K562 (cell line): ENCODE results near the gene TMEM131L. TPM values are rescaled to one million over a fixed set of nuclear protein-coding genes. Genes with fewer than 3 reads are reported as not detected.
A peak's percentile ranks its signal among the peaks of the same experiment; 100 is the strongest.

ENCODE experiments used
- ATAC-seq: fragments of 200-7000 bp; cut with Tn5 transposase; 3 replicates; pipeline ENCODE4 v1.9.1; 2020; ENCODE audit warnings: moderate library complexity
- BruUV-seq: library from RNA; stranded (reverse); fragments of 400-500 nt; replicated peaks from 2 replicates; lab custom pipeline; 2021; lab: Mats Ljungman, UMichigan
- CTCF ChIA-PET: fragments of 300-600 bp; formaldehyde crosslinking; extraction: SDS; loops from one replicate; lab custom pipeline; 2021; ENCODE audit warnings: low intra/inter-chr PET ratio; lab: Yijun Ruan, JAX
- POLR2A ChIA-PET: fragments of 300-600, 350-650 bp; sonication (Branson Sonifier 250); formaldehyde crosslinking; extraction: SDS; loops from one replicate; lab custom pipeline; 2021; ENCODE audit warnings: antibody characterized with exemption, inconsistent platforms; lab: Yijun Ruan, JAX
- DNase-seq, 4 experiments: peaks; one replicate each; pipeline versions ENCODE4 v3.0.0 to v3.0.0-alpha.2; 2011 to 2018; ENCODE audit warnings: low spot score in 3 of 4, mixed read lengths in 3 of 4; ENCODE audit errors: extremely low read depth in 1 of 4
- FAIRE-seq: peaks from 2 replicates; lab custom pipeline; 2011; peaks lifted over from hg19 to GRCh38; lab: Jason Lieb, UNC
- H2AFZ ChIP-seq: 2 replicates; pipeline ENCODE4 v1.6.0; 2011; ENCODE audit warnings: low read depth, low read length, control low read depth, inconsistent platforms
- H3K27ac ChIP-seq: fragments of 200-600 bp; 3 replicates; pipeline ENCODE4 v1.8.0; 2011; ENCODE audit warnings: low read depth, mild to moderate bottlenecking, control low read depth, inconsistent platforms, low read length, moderate library complexity, mixed read lengths; ENCODE audit errors: extremely low read depth
- H3K27me3 ChIP-seq, 2 experiments: fragments of 300-600 bp in 1 of 2; 2 replicates in 1 of 2; 3 replicates in 1 of 2; pipeline versions ENCODE4 v1.6.0 to v1.8.0; 2011; ENCODE audit warnings: inconsistent platforms in 2 of 2, low read length in 2 of 2, mild to moderate bottlenecking in 1 of 2, mixed read lengths in 1 of 2, moderate library complexity in 1 of 2; ENCODE audit not compliant: control insufficient read depth in 2 of 2, insufficient read depth in 2 of 2
- H3K36me3 ChIP-seq: fragments of 300-600 bp; 3 replicates; pipeline ENCODE4 v1.8.0; 2011; ENCODE audit warnings: mild to moderate bottlenecking, low read length, inconsistent platforms; ENCODE audit not compliant: control insufficient read depth, insufficient read depth
- H3K4me1 ChIP-seq, 2 experiments: fragments of 200-600 bp in 1 of 2; replicated peaks in 1 of 2; 2 replicates in 1 of 2; 3 replicates in 1 of 2; pipeline versions ENCODE4 v1.5.1 to v1.8.0; 2011; ENCODE audit warnings: inconsistent platforms in 2 of 2, low read length in 2 of 2, mild to moderate bottlenecking in 1 of 2, mixed read lengths in 1 of 2, moderate library complexity in 1 of 2; ENCODE audit not compliant: control insufficient read depth in 2 of 2, insufficient read depth in 2 of 2
- H3K4me2 ChIP-seq: 2 replicates; pipeline ENCODE4 v1.6.1; 2011; ENCODE audit warnings: low read length, control low read depth, inconsistent platforms, mixed read lengths; ENCODE audit not compliant: insufficient read depth
- H3K4me3 ChIP-seq: fragments of 200-600 bp; sonication (generic), shearing (Covaris generic); 2 replicates; pipeline ENCODE4 v1.5.1; 2016; ENCODE audit warnings: control low read depth, inconsistent platforms
- H3K79me2 ChIP-seq: fragments of 200-600 bp; 3 replicates; pipeline ENCODE4 v1.8.0; 2011; ENCODE audit warnings: low read length, inconsistent platforms; ENCODE audit not compliant: control insufficient read depth, insufficient read depth
- H3K9ac ChIP-seq, 2 experiments: 2 replicates each; pipeline versions ENCODE4 v1.6.0 to v1.6.1; 2011; ENCODE audit warnings: low read depth in 2 of 2, low read length in 2 of 2, control low read depth in 1 of 2, inconsistent platforms in 1 of 2, mild to moderate bottlenecking in 1 of 2, mixed read lengths in 1 of 2; ENCODE audit not compliant: insufficient read depth in 1 of 2
- H3K9me1 ChIP-seq: one replicate; pipeline ENCODE4 v1.6.0; 2011; ENCODE audit warnings: inconsistent platforms, mild to moderate bottlenecking, low read length, moderate library complexity; ENCODE audit not compliant: control insufficient read depth, insufficient read depth
- H3K9me3 ChIP-seq: replicated peaks from 2 replicates; pipeline ENCODE4 v1.5.1; 2011; ENCODE audit warnings: low read depth, low read length, inconsistent platforms; ENCODE audit not compliant: control insufficient read depth, insufficient read depth
- H4K20me1 ChIP-seq: replicated peaks from 2 replicates; pipeline ENCODE4 v1.6.1; 2011; ENCODE audit warnings: low read length, inconsistent platforms, mixed read lengths; ENCODE audit not compliant: control insufficient read depth, insufficient read depth
- ARID1B ChIP-seq: fragments of 450-650 bp; IDR thresholded peaks from 2 replicates; pipeline ENCODE4 v1.6.1; 2016; ENCODE audit warnings: antibody characterized with exemption, mild to moderate bottlenecking, inconsistent platforms
- BDP1 ChIP-seq: IDR thresholded peaks from 3 replicates; pipeline ENCODE4 v1.6.1; 2011; ENCODE audit not compliant: insufficient read length, insufficient read depth
- CBFA2T2 ChIP-seq: fragments of 450-650 bp; conservative IDR thresholded peaks from 2 replicates; pipeline ENCODE4 v1.6.1; 2017; ENCODE audit warnings: mild to moderate bottlenecking
- CBFA2T3 ChIP-seq: fragments of 450-650 bp; IDR thresholded peaks from 2 replicates; pipeline ENCODE4 v1.6.1; 2017
- CGGBP1 ChIP-seq: fragments of 250-450 bp; sonication (Bioruptor Pico); IDR thresholded peaks from 2 replicates; pipeline ENCODE4 v1.9.0; 2021; ENCODE audit warnings: mild to moderate bottlenecking
- E2F5 ChIP-seq: sonication (generic); formaldehyde crosslinking; IDR thresholded peaks from 2 replicates; pipeline ENCODE4 v1.8.0; 2022; ENCODE audit warnings: mild to moderate bottlenecking, missing genetic modification reagents
- ETV6 ChIP-seq, 3 experiments: fragments of 150-350 bp in 1 of 3; sonication (generic) in 1 of 3; formaldehyde crosslinking in 1 of 3; IDR thresholded peaks; 2 replicates each; pipeline versions ENCODE4 v1.6.1 to v1.8.0; 2014 to 2022; ENCODE audit warnings: borderline replicate concordance in 2 of 3, low read depth in 2 of 3, antibody characterized with exemption in 1 of 3, low read length in 1 of 3, mild to moderate bottlenecking in 1 of 3, missing genetic modification reagents in 1 of 3
- HCFC1 ChIP-seq: IDR thresholded peaks from 2 replicates; pipeline ENCODE4 v1.6.1; 2012; ENCODE audit warnings: low read depth, low read length, improper control_type of control experiment
- MECOM ChIP-seq: fragments of 250-450 bp; sonication (Bioruptor Pico); IDR thresholded peaks from 2 replicates; pipeline ENCODE4 v1.8.0; 2022; ENCODE audit warnings: inconsistent platforms
- MXI1 ChIP-seq: IDR thresholded peaks from 2 replicates; pipeline ENCODE4 v1.6.1; 2011; ENCODE audit warnings: low read depth, mild to moderate bottlenecking, improper control_type of control experiment, low read length
- NFIC ChIP-seq: fragments of 450-650 bp; IDR thresholded peaks from 2 replicates; pipeline ENCODE4 v1.6.1; 2017; ENCODE audit warnings: mild to moderate bottlenecking, inconsistent platforms
- NR2C1 ChIP-seq, 2 experiments: fragments of 450-650 bp; IDR thresholded peaks; 2 replicates each; pipeline ENCODE4 v1.6.1; 2017; ENCODE audit warnings: mild to moderate bottlenecking in 2 of 2, antibody characterized with exemption in 1 of 2, inconsistent platforms in 1 of 2, missing compliant biosample characterization in 1 of 2, missing genetic modification characterization in 1 of 2
- POLR3G ChIP-seq: IDR thresholded peaks from 2 replicates; pipeline ENCODE4 v1.6.1; 2011; ENCODE audit not compliant: insufficient read length, insufficient replicate concordance; ENCODE audit errors: extremely low read depth
- PRMT5 ChIP-seq: sonication (generic); formaldehyde crosslinking; IDR thresholded peaks from 2 replicates; pipeline ENCODE4 v1.5.0; 2020; ENCODE audit warnings: missing genetic modification reagents
- STAT5A ChIP-seq: IDR thresholded peaks from 2 replicates; pipeline ENCODE4 v1.6.1; 2012; ENCODE audit warnings: low read length, inconsistent platforms, borderline replicate concordance
- TCF3 ChIP-seq: sonication (generic); formaldehyde crosslinking; IDR thresholded peaks from 2 replicates; pipeline ENCODE4 v1.4.0; 2020; ENCODE audit warnings: mild to moderate bottlenecking, missing genetic modification reagents
- TEAD4 ChIP-seq, 2 experiments: sonication (generic) in 1 of 2; formaldehyde crosslinking in 1 of 2; IDR thresholded peaks; 2 replicates each; pipeline versions ENCODE4 v1.6.1 to v1.8.0; 2012 to 2022; ENCODE audit warnings: borderline replicate concordance in 1 of 2, inconsistent platforms in 1 of 2, low read length in 1 of 2, mild to moderate bottlenecking in 1 of 2, missing genetic modification reagents in 1 of 2
- THRA ChIP-seq: fragments of 450-650 bp; IDR thresholded peaks from 2 replicates; pipeline ENCODE4 v1.6.1; 2017; ENCODE audit warnings: mild to moderate bottlenecking, moderate library complexity
- ZNF41 ChIP-seq: fragments of 250-450 bp; sonication (Bioruptor Pico); conservative IDR thresholded peaks from 2 replicates; pipeline ENCODE4 v1.4.0; 2020; ENCODE audit warnings: mild to moderate bottlenecking
- ZNF75A ChIP-seq: fragments of 450-650 bp; formaldehyde crosslinking; IDR thresholded peaks from 2 replicates; pipeline ENCODE4 v1.4.0; 2020; ENCODE audit warnings: mild to moderate bottlenecking
- ZSCAN32 ChIP-seq: fragments of 450-650 bp; formaldehyde crosslinking; IDR thresholded peaks from 2 replicates; pipeline ENCODE4 v1.4.0; 2020; ENCODE audit warnings: mild to moderate bottlenecking, moderate library complexity
- WGBS: fragments of 100-300 bp; shearing (Covaris generic); methylation state at CpG from one replicate; pipeline ENCODE4 v1.1.6; 2016; ENCODE audit warnings: low coverage, mixed read lengths; ENCODE audit not compliant: insufficient coverage; ENCODE audit errors: missing lambda C conversion rate; 5-methylcytosine and 5-hydroxymethylcytosine counted together
- in situ Hi-C: fragments of 300-500 bp; cut with MboI; formaldehyde crosslinking; loops from 4 replicates; pipeline ENCODE4 v1.15.0; 2018; ENCODE audit warnings: inconsistent platforms, mixed read lengths
- intact Hi-C: fragments of 100-400 bp; cut with micrococcal nuclease; formaldehyde crosslinking; loops from 2 replicates; pipeline ENCODE4 v1.14.2; 2022
- polyA plus RNA-seq, 8 experiments: library from polyadenylated mRNA; depleted of rRNA in 4 of 8; stranded (reverse) in 5 of 8; unstranded in 3 of 8; fragments of >200 nt; fragmentation: Nextera tagmentation in 2 of 8; fragmentation: Illumina TruSeq in 1 of 8; extraction: Ambion mirVana in 2 of 8; extraction: Trizol in 1 of 8; gene quantifications; 2 replicates each; pipeline versions ENCODE4 v1.2.1 to v1.2.3, GENCODE V29; 2011 to 2014; ENCODE audit warnings: inconsistent platforms in 1 of 8, missing spikeins in 1 of 8
- total RNA-seq, 7 experiments: library from RNA; depleted of rRNA in 6 of 7; stranded (reverse); fragments of >200 nt in 6 of 7; fragmentation: Illumina TruSeq in 2 of 7; extraction: Trizol in 2 of 7; gene quantifications; 2 replicates each; pipeline versions ENCODE4 v1.2.1 to v1.2.3, GENCODE V29; 2011 to 2021; ENCODE audit warnings: low replicate concordance in 1 of 7

TMEM131L gene
- total and polyA plus RNA-seq, 9 of the 15 experiments (the other 6 are each of a cell fraction or from before 2014, with no cell fraction given): 1.2 to 20.8 (median 12.9) TPM

GRCh38 chr4:153499005-153499404 lies 32.8 kb downstream of the TMEM131L start (continued):
- no peak for TF ChIP-seq NR2C1 (IDR thresholded peaks at IDR 0.05)
- TF ChIP-seq NR2C1 (tag; IDR thresholded peaks at IDR 0.05): no peak
- TF ChIP-seq THRA: no peak
- no peak for TF ChIP-seq CBFA2T3
- no peak for TF ChIP-seq CGGBP1 (CRISPR knock-in tag)
- no peak for TF ChIP-seq MXI1

- ChIA-PET POLR2A (interaction anchor here (0.5 to 1.0 kb wide), 3 partner anchors 11 to 32 kb away, joined by 3 to 4 read pairs (median 3); no protein-coding TSS in a partner anchor), CTCF (no interaction called here)
- Histone ChIP-seq H3K9me3 (no peaks in the 10 kb centered on the region), H3K9me1 (no peaks in the 10 kb centered on the region), H3K4me2 (no peak overlapping the region), H3K27me3 (no peaks in the 10 kb centered on the region), H2AFZ (no peak overlapping the region), H3K4me1 (peaks cover 14 to 23% of the 10 kb centered on the region in 2 experiments; a peak in 4 of 5 replicates), H3K79me2 (peaks cover 44% of the 10 kb centered on the region), H3K4me3 (no peak overlapping the region), H3K27ac (no peak overlapping the region), H4K20me1 (peaks cover 11% of the 10 kb centered on the region), H3K36me3 (peaks cover 3% of the 10 kb centered on the region), H3K9ac (no peak overlapping the region)
- peak in 2 of 4 experiments; percentile 66 to 68 for DNase-seq
- 0% methylated on average over 1 of the region's 1 CpG for WGBS
- ATAC-seq: peak; percentile 74
- in situ Hi-C loops: no loop called here
- no TSS peak for BruUV-seq
- intact Hi-C loops: no loop called here
- FAIRE-seq: peak; percentile 80
- no peak for TF ChIP-seq PRMT5 (CRISPR knock-in tag)
- no peak for TF ChIP-seq E2F5 (CRISPR knock-in tag)
- TF ChIP-seq STAT5A: 0 out of 2 replicates have a peak, but pooled peaks have one; percentile 25
- peak; percentile 63; the same call in 1 of the 2 replicates for TF ChIP-seq TEAD4 (IDR thresholded peaks at IDR 0.05; ENCODE audit: low read length)
- no peak for TF ChIP-seq TEAD4 (CRISPR knock-in tag; IDR thresholded peaks at IDR 0.05; ENCODE audit: borderline replicate concordance)
- TF ChIP-seq TCF3 (CRISPR knock-in tag): peak; percentile 83
- TF ChIP-seq ETV6 (IDR thresholded peaks at IDR 0.05; ENCODE audit: borderline replicate concordance in 1 of 2, low read depth in 2 of 2, low read length in 1 of 2): peak; percentile 50 to 60; a peak in 2 of 4 replicates
- TF ChIP-seq ETV6 (CRISPR knock-in tag; IDR thresholded peaks at IDR 0.05; ENCODE audit: borderline replicate concordance): no peak
- TF ChIP-seq ARID1B: peak; percentile 66
- peak; percentile 87 for TF ChIP-seq MECOM (CRISPR knock-in tag)
- TF ChIP-seq ZNF75A: no peak
- TF ChIP-seq CBFA2T2: peak; percentile 69
- TF ChIP-seq ZSCAN32 (CRISPR knock-in tag): no peak
- TF ChIP-seq HCFC1: no peak
- TF ChIP-seq CBFA2T3: peak; percentile 84
- no peak for TF ChIP-seq POLR3G
- no peak for TF ChIP-seq BDP1
- 0 out of 2 replicates have a peak, but pooled peaks have one; percentile 10 for TF ChIP-seq NFIC
- TF ChIP-seq ZNF41 (CRISPR knock-in tag): no peak
Observed at GRCh38 chr4:153501578-153501977, 35.4 kb downstream of the TMEM131L start.
